ENCODE data around the gene PLEKHN1.

The PLEKHN1 gene

GRCh38 chr1:960363-961131 lies 5.7 kb upstream of the PLEKHN1 start, which contains the start of gene KLHL17:
Gene KLHL17 (plus strand): TSS chr1:960584. CDS start chr1:960694, 110 bp downstream.
- peak; percentile 77 to 83 for DNase-seq
- Mint-ChIP-seq H3K9me3 (no peaks in the 10 kb centered on the region), H3K27me3 (no peaks in the 10 kb centered on the region), H3K27ac (peak within 1 kb of the TSS; percentile 88 to 91), H3K4me1 (peaks cover 37% of the 10 kb centered on the region), H3K4me3 (peak within 1 kb of the TSS; percentile 92 to 97)
- peak; percentile 63 for ATAC-seq

GRCh38 chr1:961132-961669 lies 5.1 kb upstream of the PLEKHN1 start:
- H3K27ac Mint-ChIP-seq, result no peak overlapping the region
- H3K27me3 Mint-ChIP-seq, result no peaks in the 10 kb centered on the region
- peaks cover 43% of the 10 kb centered on the region for H3K4me1 Mint-ChIP-seq
- no peak for ATAC-seq
- peak overlapping the region; percentile 50 to 57 for H3K4me3 Mint-ChIP-seq
- H3K9me3 Mint-ChIP-seq, result no peaks in the 10 kb centered on the region
- DNase-seq, result no peak

- no peaks in the 10 kb centered on the region for H3K27me3 Mint-ChIP-seq
- no peak for ATAC-seq
- H3K4me3 Mint-ChIP-seq, result peak overlapping the region; percentile 42 to 55
- DNase-seq, result no peak
- H3K27ac Mint-ChIP-seq, result no peak overlapping the region
- H3K4me1 Mint-ChIP-seq, result peaks cover 41% of the 10 kb centered on the region
- H3K9me3 Mint-ChIP-seq, result no peaks in the 10 kb centered on the region
Measured at GRCh38 chr1:962381-963300, 3.6 kb upstream of the PLEKHN1 start.

- H3K27ac Mint-ChIP-seq, result no peak overlapping the region
- no peaks in the 10 kb centered on the region for H3K9me3 Mint-ChIP-seq
- no peak overlapping the region for H3K4me3 Mint-ChIP-seq
- DNase-seq (no peak), ATAC-seq (no peak)
- peaks cover 35% of the 10 kb centered on the region for H3K4me1 Mint-ChIP-seq
- H3K27me3 Mint-ChIP-seq, result peaks cover 4% of the 10 kb centered on the region
Measured at GRCh38 chr1:963301-963651, 3.0 kb upstream of the PLEKHN1 start.

- ATAC-seq, result no peak
- Mint-ChIP-seq H3K27me3 (peaks cover 11% of the 10 kb centered on the region), H3K9me3 (no peaks in the 10 kb centered on the region), H3K4me3 (no peak overlapping the region), H3K4me1 (peaks cover 30% of the 10 kb centered on the region), H3K27ac (no peak overlapping the region)
- DNase-seq, result no peak
Measured at GRCh38 chr1:963746-964525, 2.3 kb upstream of the PLEKHN1 start.

GRCh38 chr1:964691-965525 lies 1.4 kb upstream of the PLEKHN1 start:
- ATAC-seq (no peak), DNase-seq (no peak)
- Mint-ChIP-seq H3K27me3 (peaks cover 20% of the 10 kb centered on the region), H3K4me1 (peaks cover 30% of the 10 kb centered on the region), H3K9me3 (no peaks in the 10 kb centered on the region), H3K27ac (no peak overlapping the region), H3K4me3 (no peak overlapping the region)

GRCh38 chr1:965526-966134 lies 652 bp upstream of the PLEKHN1 start:
- no peak overlapping the region for H3K27ac Mint-ChIP-seq
- peaks cover 30% of the 10 kb centered on the region for H3K4me1 Mint-ChIP-seq
- peaks cover 28% of the 10 kb centered on the region for H3K27me3 Mint-ChIP-seq
- H3K9me3 Mint-ChIP-seq, result no peaks in the 10 kb centered on the region
- DNase-seq, result no peak
- H3K4me3 Mint-ChIP-seq, result peak overlapping the region; percentile 51 to 64
- no peak for ATAC-seq

- peaks cover 39% of the 10 kb centered on the region for H3K27me3 Mint-ChIP-seq
- H3K4me3 Mint-ChIP-seq, result peak overlapping the region; percentile 81 to 91
- H3K4me1 Mint-ChIP-seq, result peaks cover 23% of the 10 kb centered on the region
- peak overlapping the region in 1 of 2 donors; percentile 40 for H3K27ac Mint-ChIP-seq
- ATAC-seq, result peak; percentile 81
- no peaks in the 10 kb centered on the region for H3K9me3 Mint-ChIP-seq
- peak; percentile 72 to 73 for DNase-seq
Measured at GRCh38 chr1:966704-967300, 520 bp downstream of the PLEKHN1 start.

- Mint-ChIP-seq H3K9me3 (no peaks in the 10 kb centered on the region), H3K27me3 (peaks cover 48% of the 10 kb centered on the region), H3K27ac (no peak overlapping the region), H3K4me3 (peak overlapping the region in 1 of 2 donors; percentile 26), H3K4me1 (peaks cover 19% of the 10 kb centered on the region)
- DNase-seq (no peak), ATAC-seq (no peak)
Measured at GRCh38 chr1:967466-968343, 1.4 kb downstream of the PLEKHN1 start.

GRCh38 chr1:969260-969855 lies 3.1 kb downstream of the PLEKHN1 start:
- Mint-ChIP-seq H3K27ac (no peak overlapping the region), H3K27me3 (peaks cover 63% of the 10 kb centered on the region), H3K4me1 (peaks cover 19% of the 10 kb centered on the region), H3K4me3 (no peak overlapping the region), H3K9me3 (no peaks in the 10 kb centered on the region)
- no peak for DNase-seq
- no peak for ATAC-seq

GRCh38 chr1:970242-970972 lies 4.1 kb downstream of the PLEKHN1 start:
- Mint-ChIP-seq H3K27me3 (peaks cover 73% of the 10 kb centered on the region), H3K4me3 (no peak overlapping the region), H3K27ac (no peak overlapping the region), H3K4me1 (peaks cover 19% of the 10 kb centered on the region), H3K9me3 (no peaks in the 10 kb centered on the region)
- DNase-seq, result no peak
- no peak for ATAC-seq

GRCh38 chr1:970973-971730 lies 4.9 kb downstream of the PLEKHN1 start:
- Mint-ChIP-seq H3K9me3 (no peaks in the 10 kb centered on the region), H3K4me1 (peaks cover 19% of the 10 kb centered on the region), H3K27me3 (peaks cover 81% of the 10 kb centered on the region), H3K4me3 (no peak overlapping the region), H3K27ac (no peak overlapping the region)
- no peak for DNase-seq
- ATAC-seq, result no peak

Measured in stimulated activated naive CD8-positive, alpha-beta T cell treated with anti-CD3 and anti-CD28 coated beads, Interleukin-15, amount 100 ng/mL, for 72 hours (primary cell).